GM21717 (cell line): ENCODE data around the gene SLC30A10.
"Not testable (repeated sequence)": the region's sequence is repeated elsewhere in the genome, so short reads cannot be mapped to it uniquely, and the experiment has no call there.

Experiments
- ATAC-seq: cut with Tn5 transposase; IDR thresholded peaks from one replicate; pipeline ENCODE4 v1.9.1; 2021; ENCODE audit warnings: mild to moderate bottlenecking, moderate library complexity; ENCODE audit not compliant: unreplicated experiment

Gene SLC30A10

DNA sequence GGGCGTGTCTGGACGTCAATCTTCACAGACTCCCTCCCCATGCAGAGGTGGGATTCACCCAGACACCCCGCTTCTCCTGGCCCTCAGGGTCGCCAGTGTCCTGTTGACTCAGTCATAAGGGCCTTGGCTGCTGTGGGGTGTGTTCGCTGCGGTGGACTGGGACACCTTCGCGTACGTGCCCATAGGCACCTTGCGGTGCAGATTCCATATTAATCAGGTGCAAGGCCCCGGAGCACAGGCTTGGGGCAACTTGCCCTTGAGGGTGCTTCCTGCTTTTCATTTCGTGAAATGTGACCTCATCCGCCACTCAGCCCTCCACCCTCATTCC is 398 bp upstream of the SLC30A10 start:
- no peak for ATAC-seq

DNA sequence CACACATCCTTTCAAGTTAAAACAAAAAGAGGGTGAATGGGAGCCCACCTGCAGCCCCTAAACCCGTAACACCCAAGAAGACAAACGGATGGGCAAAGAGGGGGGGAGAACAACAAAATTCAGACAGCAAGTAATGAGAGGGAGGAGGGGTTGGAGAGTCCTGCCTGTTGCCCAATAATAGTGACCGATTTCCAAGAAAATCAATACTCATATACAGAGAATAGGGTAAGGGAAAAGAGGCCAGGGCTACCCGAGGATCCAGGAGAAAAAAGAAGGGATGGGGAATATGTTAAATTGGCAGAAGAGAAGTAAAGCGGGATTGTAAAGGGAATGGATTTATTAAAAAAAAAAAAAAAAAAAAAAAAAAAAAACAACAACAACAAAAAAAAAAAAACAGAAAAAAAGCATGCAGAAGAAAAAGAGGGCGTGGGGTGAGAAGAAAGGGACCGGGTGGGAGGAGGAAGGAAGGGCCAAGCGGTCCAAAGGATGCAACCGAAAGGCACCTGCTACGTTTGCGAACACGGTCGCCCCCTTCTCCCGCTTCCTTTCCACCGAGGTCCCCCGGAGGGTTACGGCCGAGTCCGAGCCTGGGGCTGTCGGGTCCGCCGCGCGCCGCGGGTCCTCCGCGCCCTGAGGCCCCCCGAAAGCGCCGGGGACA is 930 bp downstream of the SLC30A10 start:
- ATAC-seq, result no peak

DNA sequence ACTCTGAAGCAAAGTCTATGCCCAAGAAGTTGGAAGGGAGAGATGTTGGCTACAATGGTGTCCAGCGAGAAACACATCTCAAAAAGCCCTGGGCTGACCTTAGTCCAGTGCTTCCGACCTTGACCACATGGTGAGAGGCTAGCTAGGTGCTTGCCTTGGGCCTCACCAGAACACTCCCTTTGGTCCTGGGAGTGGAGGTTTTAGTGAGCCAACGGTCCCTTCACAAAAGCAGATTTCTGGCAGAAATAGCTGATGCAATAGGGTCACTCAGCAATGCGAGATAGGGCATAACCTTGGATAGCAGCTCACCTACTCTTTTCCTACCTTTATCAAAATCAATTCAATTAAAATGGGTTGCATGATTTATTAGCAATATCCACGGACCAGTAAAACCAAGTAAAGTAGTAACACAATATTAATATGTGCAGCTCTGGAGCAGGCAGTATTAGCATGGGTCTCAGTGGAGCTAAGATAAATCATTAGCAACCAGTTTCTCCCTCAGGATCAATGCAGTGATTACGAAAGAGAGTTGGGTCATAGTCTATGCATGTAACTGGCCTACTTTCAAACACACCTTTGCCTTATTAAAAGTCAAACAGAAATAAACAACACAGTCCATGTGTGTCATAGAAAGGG is 1.9 kb downstream of the SLC30A10 start:
- no peak for ATAC-seq

DNA sequence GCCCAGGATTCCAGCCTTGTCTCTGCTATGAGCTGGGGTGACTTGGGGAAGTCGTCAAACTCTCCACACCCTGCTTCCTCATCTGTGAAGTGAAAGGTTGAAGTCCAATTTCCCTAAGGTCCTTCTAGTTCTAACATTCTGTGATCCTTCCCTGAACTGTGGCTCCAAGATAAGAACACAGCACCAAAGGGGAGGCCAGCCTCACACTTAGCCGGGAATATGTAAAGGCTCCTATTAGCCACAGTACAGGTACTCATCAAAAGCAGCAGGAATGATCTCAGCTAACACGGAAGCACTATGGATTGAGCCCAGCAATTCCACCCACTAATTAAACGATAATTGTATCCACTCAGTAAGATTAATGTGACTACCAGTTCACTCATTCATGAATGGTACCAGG is 4.0 kb downstream of the SLC30A10 start:
- ATAC-seq, result no peak

- ATAC-seq, result no peak
Measured at GRCh38 chr1:219917851-219918466, 10.4 kb downstream of the SLC30A10 start.

- no peak for ATAC-seq
Measured at GRCh38 chr1:219917281-219917680, 11.1 kb downstream of the SLC30A10 start.

GRCh38 chr1:219916257-219916656 is 12.1 kb downstream of the SLC30A10 start:
- ATAC-seq, result no peak

DNA sequence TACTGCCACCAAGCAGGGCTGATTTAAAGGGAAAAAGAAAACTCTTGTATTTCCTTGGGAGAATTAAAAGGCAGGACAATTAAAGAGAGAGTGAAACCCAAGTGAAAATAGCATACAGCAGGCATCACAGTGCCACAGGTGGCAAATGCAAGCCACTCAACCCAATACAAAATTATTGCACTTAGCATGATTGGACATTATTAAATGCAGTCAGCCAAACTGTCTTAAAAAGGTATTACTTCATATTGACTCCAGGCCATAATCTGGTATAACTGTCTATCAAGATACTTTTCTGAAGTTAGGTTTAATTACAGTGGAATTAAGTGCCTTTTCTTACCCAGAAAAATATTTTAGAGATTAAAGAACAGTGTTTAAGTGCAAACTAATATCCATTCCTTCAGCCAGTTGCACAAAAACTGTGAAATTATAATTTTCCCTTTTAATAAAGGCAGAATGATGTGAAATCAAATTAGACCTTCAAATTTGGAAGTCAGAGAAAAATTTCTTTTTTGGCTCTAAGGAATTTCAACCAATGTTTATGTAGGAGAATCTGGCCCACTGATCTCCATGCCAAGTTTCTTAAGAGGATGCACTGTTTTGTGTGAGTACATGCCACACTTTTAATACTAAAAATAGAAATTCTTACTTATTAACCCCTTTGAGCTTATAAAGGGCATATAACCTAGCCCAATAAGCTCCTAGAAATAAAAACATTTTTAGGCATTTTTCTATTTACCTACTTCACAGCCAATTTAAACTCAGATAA is 15.2 kb downstream of the SLC30A10 start:
- no peak for ATAC-seq

- no peak for ATAC-seq
Measured at GRCh38 chr1:219910716-219911115, 17.6 kb downstream of the SLC30A10 start.

DNA sequence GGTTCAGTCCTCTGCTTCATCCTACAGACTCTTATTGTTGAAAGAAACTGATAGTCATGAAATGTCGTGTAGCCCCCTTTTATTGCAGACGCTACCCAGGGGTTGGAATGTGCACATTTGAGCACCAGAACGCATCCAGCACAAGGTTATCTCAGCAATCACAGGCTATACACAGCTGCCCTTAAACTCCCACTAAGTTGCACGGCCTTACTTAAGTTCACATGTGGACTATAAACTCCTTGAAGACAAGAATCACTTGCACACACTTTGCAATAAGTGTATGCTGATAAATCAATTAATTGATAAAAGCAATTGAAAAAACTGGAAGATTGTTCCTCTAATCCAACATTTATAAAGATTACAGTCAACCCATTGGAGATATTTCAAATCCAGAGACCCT is 18.9 kb downstream of the SLC30A10 start:
- ATAC-seq, result no peak

GRCh38 chr1:219908170-219908569 is 20.2 kb downstream of the SLC30A10 start:
- no peak for ATAC-seq

DNA sequence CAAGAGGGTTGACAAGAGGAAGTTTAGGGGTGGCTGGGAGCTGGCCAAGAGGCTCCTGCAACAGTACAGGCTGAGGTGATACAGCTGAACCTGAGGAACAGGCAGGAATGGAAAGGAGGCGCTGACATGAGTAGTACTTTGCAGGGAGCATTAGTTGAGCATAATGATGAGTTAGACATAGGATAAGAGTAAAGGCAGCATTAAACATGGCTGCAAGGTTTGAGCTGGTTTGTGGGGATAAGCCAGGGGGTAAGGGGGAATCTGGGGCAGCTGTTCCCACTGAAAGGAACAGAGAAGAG is 20.6 kb downstream of the SLC30A10 start:
- no peak for ATAC-seq

- ATAC-seq, result no peak
Measured at GRCh38 chr1:219906924-219907771, 21.2 kb downstream of the SLC30A10 start.

DNA sequence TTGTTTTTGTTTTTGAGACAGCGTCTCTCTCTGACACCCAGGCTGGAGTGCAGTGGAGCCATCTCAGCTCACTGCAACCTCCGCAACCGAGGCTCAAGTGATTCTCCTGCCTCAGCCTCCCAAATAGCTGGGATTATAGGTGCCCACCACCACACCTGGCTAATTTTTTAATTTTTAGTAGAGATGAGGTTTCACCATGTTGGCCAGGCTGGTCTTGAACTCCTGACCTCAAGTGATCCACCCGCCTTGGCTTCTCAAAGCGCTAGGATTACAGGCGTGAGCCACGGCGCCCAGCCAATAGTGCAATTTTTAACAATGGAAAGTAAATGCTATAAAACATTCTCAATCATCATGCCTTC is 21.8 kb downstream of the SLC30A10 start:
- not testable (repeated sequence) for ATAC-seq

DNA sequence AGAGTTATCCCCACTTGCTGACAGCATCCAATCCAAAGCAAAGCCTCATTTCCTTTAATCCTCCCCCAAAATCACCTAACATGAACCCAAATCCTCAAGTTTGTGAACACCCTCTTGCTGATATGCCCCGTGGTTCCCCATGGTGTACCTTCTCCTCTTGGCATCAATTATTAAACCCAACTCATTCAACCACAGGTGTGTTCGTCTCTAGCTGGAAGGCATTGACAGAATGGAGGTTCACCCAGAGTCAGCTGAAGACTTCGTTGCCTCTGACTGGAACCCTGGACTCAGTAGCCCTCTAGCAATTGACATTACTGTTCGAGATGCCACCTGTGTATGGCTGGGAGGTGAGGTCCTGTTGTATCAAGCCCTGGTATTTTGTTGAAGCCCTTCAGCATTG is 22.8 kb downstream of the SLC30A10 start:
- ATAC-seq, result no peak

DNA sequence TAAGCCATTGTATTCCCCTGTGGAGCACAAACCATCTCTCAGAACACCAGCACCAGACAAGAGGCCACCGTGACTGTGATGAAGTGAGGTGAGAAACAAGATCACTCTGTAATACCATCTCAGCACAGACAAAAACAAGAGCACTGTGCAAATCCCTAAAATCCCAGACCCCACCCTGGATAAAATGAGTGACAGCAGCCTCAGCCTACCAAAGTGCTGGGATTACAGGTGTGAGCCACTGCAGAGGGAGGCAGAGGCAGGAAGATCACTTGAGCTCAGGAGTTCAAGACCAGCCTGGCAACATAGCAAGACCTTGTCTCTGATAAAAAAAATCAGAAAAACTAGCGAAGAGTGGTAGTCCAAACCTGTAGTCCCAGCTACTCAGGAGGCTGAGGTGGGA is 23.4 kb downstream of the SLC30A10 start:
- no peak for ATAC-seq

DNA sequence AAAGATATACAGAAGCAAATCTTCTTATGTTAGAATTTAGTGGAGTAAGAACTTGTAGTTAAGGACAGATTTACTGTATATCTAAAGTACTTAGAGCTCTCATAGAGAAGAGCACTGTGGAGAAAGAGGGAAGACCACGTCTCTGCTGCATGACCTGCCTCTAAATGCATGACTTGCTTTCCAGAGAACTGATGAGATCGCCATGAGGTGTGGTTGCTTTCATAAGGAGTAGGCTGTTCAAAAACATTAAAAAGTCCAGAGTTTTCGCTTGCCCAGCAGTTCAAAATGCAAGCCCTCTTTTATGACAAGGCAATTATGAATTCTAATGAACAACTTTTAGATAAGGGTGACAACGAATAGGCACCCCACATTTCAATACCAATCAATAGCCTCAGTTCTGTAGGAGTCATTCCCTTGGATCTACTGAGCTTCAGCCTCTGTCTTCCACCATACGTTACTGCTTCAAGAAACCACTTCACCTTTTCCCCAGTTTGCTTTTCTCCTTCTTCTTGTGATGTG is 24.9 kb downstream of the SLC30A10 start:
- no peak for ATAC-seq

- ATAC-seq, result no peak
Measured at GRCh38 chr1:219902951-219903350, 25.4 kb downstream of the SLC30A10 start.

DNA sequence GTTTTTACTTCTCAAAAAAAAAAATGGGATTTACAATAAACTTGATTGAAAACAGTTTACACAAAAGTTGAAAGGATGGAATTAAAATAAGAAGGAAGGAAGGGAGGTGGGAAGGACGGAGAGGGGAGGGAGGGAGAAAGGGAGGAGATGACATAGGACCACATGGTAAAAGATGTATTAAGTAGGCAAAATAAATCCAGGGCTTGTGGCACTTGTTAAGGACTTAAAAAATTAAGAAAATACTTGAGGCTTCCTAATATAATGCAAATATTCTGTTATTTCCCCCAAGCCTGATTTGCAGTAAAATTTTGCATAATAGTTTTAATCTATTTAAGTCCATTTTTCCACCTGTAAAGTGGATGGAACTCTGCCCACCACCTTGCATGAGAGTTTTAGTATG is 27.5 kb downstream of the SLC30A10 start:
- ATAC-seq, result no peak

GRCh38 chr1:219900201-219900600 is 28.2 kb downstream of the SLC30A10 start:
- no peak for ATAC-seq

DNA sequence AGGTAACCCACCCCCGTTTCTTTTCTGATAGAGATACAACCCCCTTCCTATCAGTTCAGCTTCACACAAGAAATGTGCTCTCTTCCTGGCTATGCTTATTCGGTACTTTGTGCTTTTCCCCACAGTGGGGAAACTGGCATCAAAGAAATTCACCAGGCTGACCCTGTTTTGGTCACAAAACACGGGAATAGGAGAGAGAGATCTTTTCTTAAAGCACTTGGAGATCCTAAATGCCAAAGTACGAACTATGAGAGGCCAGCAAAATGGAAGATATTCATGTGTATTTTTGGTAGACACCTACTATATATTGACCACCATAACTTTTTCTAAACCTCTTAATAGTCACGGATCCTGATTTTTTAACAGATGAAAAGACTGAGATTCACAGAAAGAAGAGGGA is 30.0 kb downstream of the SLC30A10 start:
- no peak for ATAC-seq
